RWPE2 (cell line): ENCODE data around the gene TCTA.

Experiments
- ATAC-seq: fragments of 200-7000 bp; cut with Tn5 transposase; 3 replicates; pipeline ENCODE4 v1.9.1; 2021; ENCODE audit warnings: low read depth
- DNase-seq: peaks from one replicate; pipeline ENCODE4 v3.0.0-alpha.2; 2020; ENCODE audit warnings: low spot score
- H3K27ac ChIP-seq: fragments of 450-650 bp; 2 replicates; pipeline ENCODE4 v1.5.1; 2017; ENCODE audit warnings: mild to moderate bottlenecking; ENCODE audit not compliant: poor library complexity, severe bottlenecking
- H3K27me3 ChIP-seq: fragments of 250-450 bp; sonication (Bioruptor Pico); 2 replicates; pipeline ENCODE4 v1.5.1; 2021; ENCODE audit warnings: mild to moderate bottlenecking, moderate library complexity; ENCODE audit not compliant: insufficient read depth, poor library complexity, severe bottlenecking
- H3K36me3 ChIP-seq: fragments of 250-450 bp; sonication (Bioruptor Pico); 2 replicates; pipeline ENCODE4 v1.5.1; 2020; ENCODE audit warnings: low read depth, mild to moderate bottlenecking, moderate library complexity
- H3K4me1 ChIP-seq: fragments of 250-450 bp; sonication (Bioruptor Pico); 2 replicates; pipeline ENCODE4 v1.5.1; 2021; ENCODE audit warnings: mild to moderate bottlenecking, moderate library complexity; ENCODE audit not compliant: insufficient read depth, poor library complexity, severe bottlenecking
- H3K4me3 ChIP-seq: fragments of 250-450 bp; sonication (Bioruptor Pico); 2 replicates; pipeline ENCODE4 v1.5.1; 2021; ENCODE audit warnings: mild to moderate bottlenecking, moderate library complexity; ENCODE audit not compliant: severe bottlenecking
- H3K9me3 ChIP-seq: fragments of 250-450 bp; sonication (Bioruptor Pico); 2 replicates; pipeline ENCODE4 v1.5.1; 2021; ENCODE audit warnings: mild to moderate bottlenecking, moderate library complexity; ENCODE audit not compliant: severe bottlenecking
- CTCF ChIP-seq: fragments of 450-650 bp; IDR thresholded peaks from one replicate; pipeline ENCODE4 v1.5.1; 2017; ENCODE audit warnings: mild to moderate bottlenecking, moderate library complexity; ENCODE audit not compliant: poor library complexity, severe bottlenecking

Gene TCTA

DNA sequence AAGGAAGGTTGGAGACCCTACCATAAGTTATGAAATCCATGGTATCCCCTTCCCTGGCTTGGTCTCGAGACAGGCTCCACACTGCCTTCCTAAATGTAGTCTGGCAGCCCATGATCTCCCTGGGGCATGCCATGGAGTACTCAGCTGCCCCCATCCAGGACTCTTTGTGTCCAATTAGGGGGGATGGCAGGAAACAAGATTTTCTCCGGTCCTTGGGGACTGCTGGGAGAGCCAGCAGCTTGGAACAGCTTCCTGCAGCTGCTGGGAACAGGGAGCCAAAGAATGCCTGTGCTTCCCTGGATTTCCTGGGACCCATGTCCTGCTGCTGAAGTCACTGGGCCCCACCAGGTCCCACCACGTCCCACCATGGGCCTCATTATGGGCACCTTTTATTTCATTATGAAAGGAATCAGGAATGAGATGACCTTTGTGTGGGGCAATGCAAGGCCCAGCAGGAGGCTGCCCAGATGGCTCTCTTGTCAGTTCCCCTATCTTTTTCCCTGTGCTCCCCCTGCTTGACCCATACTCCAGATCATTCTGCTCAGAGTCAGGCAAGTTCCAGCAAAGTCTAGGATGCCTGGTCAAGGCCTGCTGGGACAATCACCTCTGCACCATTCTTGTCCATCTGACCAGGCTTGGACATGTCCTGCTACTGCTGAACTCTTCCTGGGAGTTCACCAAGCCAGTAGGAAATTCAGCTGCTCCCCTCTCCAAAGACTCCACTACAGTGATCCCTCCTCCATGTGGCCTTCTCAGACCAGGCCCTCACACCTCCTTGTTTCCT, 42.9 kb downstream of the TCTA start:
- Histone ChIP-seq H3K27me3 (no peaks in the 10 kb centered on the region), H3K4me3 (no peak overlapping the region), H3K4me1 (no peaks in the 10 kb centered on the region), H3K27ac (peak overlapping the region; percentile 0), H3K36me3 (no peaks in the 10 kb centered on the region), H3K9me3 (no peaks in the 10 kb centered on the region)
- ATAC-seq (no peak), DNase-seq (no peak)
- no peak for TF ChIP-seq CTCF

DNA sequence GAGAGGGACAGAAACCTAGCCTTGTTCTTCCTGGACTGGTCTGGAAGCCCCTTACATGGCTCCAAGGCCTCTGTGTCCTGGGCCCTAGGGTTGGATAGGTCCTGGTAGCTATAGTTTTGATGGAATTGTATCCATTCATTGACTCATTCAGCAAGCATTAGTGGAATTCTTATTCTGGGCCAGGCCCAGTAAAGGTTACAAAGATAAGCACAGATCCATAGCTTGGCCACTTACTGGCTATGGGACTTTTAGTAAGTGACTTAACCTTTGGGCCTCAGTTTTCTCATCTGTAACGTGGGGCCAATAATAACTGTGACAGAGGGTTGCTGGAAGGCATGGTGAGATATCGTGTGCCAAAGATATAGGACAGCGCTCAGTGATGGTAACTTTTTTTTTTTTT, 44.2 kb downstream of the TCTA start:
- Histone ChIP-seq H3K27ac (no peak overlapping the region), H3K4me3 (no peak overlapping the region), H3K36me3 (no peaks in the 10 kb centered on the region), H3K27me3 (no peaks in the 10 kb centered on the region), H3K4me1 (peaks cover 7% of the 10 kb centered on the region), H3K9me3 (no peaks in the 10 kb centered on the region)
- TF ChIP-seq CTCF = no peak
- ATAC-seq (peak; percentile 28; the same call in 1 of the 3 replicates), DNase-seq (no peak)

- Histone ChIP-seq H3K4me1 (peaks cover 16% of the 10 kb centered on the region), H3K27ac (peak overlapping the region; percentile 53)
These were observed 48.1 kb downstream of the TCTA start for GRCh38 chr3:49460188-49460890.

GRCh38 chr3:49460956-49461355, 48.7 kb downstream of the TCTA start:
- H3K9me3 ChIP-seq = no peaks in the 10 kb centered on the region
- H3K27me3 ChIP-seq = no peaks in the 10 kb centered on the region
- H3K27ac ChIP-seq = peak overlapping the region; percentile 53
- DNase-seq (no peak), ATAC-seq (no peak)
- H3K4me1 ChIP-seq = peaks cover 16% of the 10 kb centered on the region
- H3K4me3 ChIP-seq = no peak overlapping the region
- TF ChIP-seq CTCF = no peak
- H3K36me3 ChIP-seq = no peaks in the 10 kb centered on the region

More at GRCh38 chr3:49460188-49460890, 48.1 kb downstream of the TCTA start:
- no peak for ATAC-seq
- H3K27me3 ChIP-seq = no peaks in the 10 kb centered on the region
- TF ChIP-seq CTCF = no peak
- H3K36me3 ChIP-seq = no peaks in the 10 kb centered on the region
- DNase-seq = no peak
- no peaks in the 10 kb centered on the region for H3K9me3 ChIP-seq
- no peak overlapping the region for H3K4me3 ChIP-seq
